C4-2B (cell line): ENCODE measurements around the gene OR2A2.

Source experiments
- H3K27ac ChIP-seq: fragments of 450-650 bp; 2 replicates; pipeline ENCODE4 v1.5.1; 2017
- ZFX ChIP-seq: fragments of 450-650 bp; IDR thresholded peaks from 2 replicates; pipeline ENCODE4 v1.6.1; 2017
- TF ChIP-seq, protein P1 (sequence below): fragments of 450-650 bp; conservative IDR thresholded peaks from 2 replicates; pipeline ENCODE4 v1.5.1; 2017; ENCODE audit warnings: mild to moderate bottlenecking

The OR2A2 gene

GRCh38 chr7:144090667-144091066 is 18.7 kb upstream of the OR2A2 start:
- H3K27ac ChIP-seq = no peak overlapping the region
- TF ChIP-seq ZFX = no peak
- TF ChIP-seq, protein P1, sequence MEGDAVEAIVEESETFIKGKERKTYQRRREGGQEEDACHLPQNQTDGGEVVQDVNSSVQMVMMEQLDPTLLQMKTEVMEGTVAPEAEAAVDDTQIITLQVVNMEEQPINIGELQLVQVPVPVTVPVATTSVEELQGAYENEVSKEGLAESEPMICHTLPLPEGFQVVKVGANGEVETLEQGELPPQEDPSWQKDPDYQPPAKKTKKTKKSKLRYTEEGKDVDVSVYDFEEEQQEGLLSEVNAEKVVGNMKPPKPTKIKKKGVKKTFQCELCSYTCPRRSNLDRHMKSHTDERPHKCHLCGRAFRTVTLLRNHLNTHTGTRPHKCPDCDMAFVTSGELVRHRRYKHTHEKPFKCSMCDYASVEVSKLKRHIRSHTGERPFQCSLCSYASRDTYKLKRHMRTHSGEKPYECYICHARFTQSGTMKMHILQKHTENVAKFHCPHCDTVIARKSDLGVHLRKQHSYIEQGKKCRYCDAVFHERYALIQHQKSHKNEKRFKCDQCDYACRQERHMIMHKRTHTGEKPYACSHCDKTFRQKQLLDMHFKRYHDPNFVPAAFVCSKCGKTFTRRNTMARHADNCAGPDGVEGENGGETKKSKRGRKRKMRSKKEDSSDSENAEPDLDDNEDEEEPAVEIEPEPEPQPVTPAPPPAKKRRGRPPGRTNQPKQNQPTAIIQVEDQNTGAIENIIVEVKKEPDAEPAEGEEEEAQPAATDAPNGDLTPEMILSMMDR = no peak

DNA sequence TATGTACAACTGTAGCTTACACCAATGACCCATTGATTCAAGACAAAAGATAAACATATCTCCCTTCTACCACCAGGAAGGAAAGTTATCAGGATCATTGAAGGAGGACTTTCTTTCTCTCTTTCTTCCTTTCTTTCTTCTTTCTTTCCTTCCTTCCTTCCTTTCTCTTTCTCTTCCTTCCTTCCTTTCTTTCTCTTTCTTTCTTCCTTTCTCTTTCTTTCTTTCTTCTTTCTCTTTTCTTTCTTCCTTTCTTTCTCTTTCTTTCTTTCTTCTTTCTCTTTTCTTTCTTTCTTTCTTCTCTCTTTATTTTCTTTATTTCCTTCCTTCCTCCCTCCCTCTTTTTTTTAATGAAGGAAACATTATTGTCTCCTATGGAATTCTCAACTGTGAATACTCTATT is 10.6 kb upstream of the OR2A2 start:
- no peak for TF ChIP-seq ZFX
- TF ChIP-seq, protein P1 = no peak
- no peak overlapping the region for H3K27ac ChIP-seq

- TF ChIP-seq, protein P1 = no peak
- no peak for TF ChIP-seq ZFX
- no peak overlapping the region for H3K27ac ChIP-seq
Measured at GRCh38 chr7:144100607-144101006, 8.8 kb upstream of the OR2A2 start.

GRCh38 chr7:144102041-144102440 is 7.3 kb upstream of the OR2A2 start:
- H3K27ac ChIP-seq = no peak overlapping the region
- TF ChIP-seq, protein P1 = no peak
- no peak for TF ChIP-seq ZFX

DNA sequence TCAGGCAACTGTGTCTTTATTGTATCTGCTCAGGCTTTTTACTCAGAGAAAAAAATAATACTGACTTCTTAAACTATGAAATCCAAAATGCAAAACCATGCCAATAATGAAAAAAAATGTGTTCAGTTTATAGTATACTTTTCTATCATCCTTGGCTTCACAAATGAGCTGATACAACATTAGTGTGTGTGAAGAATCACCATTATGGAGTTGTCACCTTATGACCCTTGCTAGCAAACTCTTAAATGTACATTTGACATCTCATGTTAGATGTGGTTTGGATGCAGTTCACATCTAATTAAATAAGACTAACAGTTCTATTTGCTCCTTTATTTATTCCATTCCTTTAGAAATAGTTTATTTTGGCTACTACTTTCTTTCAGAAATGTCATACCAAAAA is 4.2 kb upstream of the OR2A2 start:
- TF ChIP-seq, protein P1 = no peak
- TF ChIP-seq ZFX = no peak
- H3K27ac ChIP-seq = no peak overlapping the region

- H3K27ac ChIP-seq = no peak overlapping the region
- no peak for TF ChIP-seq ZFX
- TF ChIP-seq, protein P1 = no peak
Measured at GRCh38 chr7:144110272-144110671, 889 bp downstream of the OR2A2 start.

DNA sequence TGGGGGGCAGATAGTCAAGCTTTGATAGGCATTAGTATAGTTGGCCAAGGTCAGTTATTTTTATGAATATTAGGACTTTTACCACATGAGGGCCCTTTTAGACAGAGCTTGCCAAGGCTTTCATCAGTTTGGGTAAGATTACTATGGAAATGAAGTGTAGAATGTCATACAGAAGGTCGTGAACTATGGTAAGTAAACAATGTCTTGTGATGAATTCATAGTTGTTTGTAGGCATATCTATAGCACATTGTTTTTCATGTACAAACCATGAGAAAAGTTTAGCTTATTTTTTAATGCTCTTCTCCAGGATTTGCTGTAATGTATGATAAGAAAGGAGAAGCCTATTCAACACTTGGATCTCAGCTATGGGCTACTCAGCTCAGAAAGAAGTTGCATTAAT is 4.3 kb downstream of the OR2A2 start:
- TF ChIP-seq, protein P1 = no peak
- no peak for TF ChIP-seq ZFX
- no peak overlapping the region for H3K27ac ChIP-seq
